GM10248 (cell line): Measurements from ENCODE around the gene PRELP.

Experiments
- CTCF ChIA-PET: fragments of 300-600 bp; sonication (Branson Sonifier 250); formaldehyde crosslinking; extraction: SDS; loops from one replicate; lab custom pipeline; 2021; ENCODE audit warnings: antibody characterized with exemption; lab: Yijun Ruan, JAX
- POLR2A ChIA-PET: fragments of 350-650 bp; sonication (Branson Sonifier 250); formaldehyde crosslinking; extraction: SDS; loops from one replicate; lab custom pipeline; 2020; ENCODE audit warnings: antibody characterized with exemption; lab: Yijun Ruan, JAX
- DNase-seq: peaks from one replicate; pipeline ENCODE4 v3.0.0; 2012; ENCODE audit errors: extremely low spot score
- CTCF ChIP-seq: IDR thresholded peaks from 2 replicates; pipeline ENCODE4 v1.5.1; 2012; ENCODE audit warnings: mild to moderate bottlenecking, low read depth; ENCODE audit errors: extremely low read depth, missing control alignments, control extremely low read depth

PRELP gene

GRCh38 chr1:203468326-203468725 lies 7.3 kb upstream of the PRELP start:
- no peak for DNase-seq
- no peak for TF ChIP-seq CTCF
- CTCF ChIA-PET, result interaction anchor here (1.2 kb wide), 2 partner anchors 10 to 128 kb away, joined by 3 to 4 read pairs; no protein-coding TSS in a partner anchor
- POLR2A ChIA-PET, result no interaction called here

- CTCF ChIA-PET, result interaction anchor here (1.0 to 1.9 kb wide), 3 partner anchors 17 to 198 kb away, joined by 3 to 12 read pairs (median 3); no protein-coding TSS in a partner anchor
- DNase-seq, result no peak
These were observed 5.4 kb upstream of the PRELP start for GRCh38 chr1:203470240-203470639.

GRCh38 chr1:203471841-203472240 lies 3.8 kb upstream of the PRELP start:
- ChIA-PET POLR2A (no interaction called here), CTCF (interaction anchor here (8.9 kb wide), 1 partner anchor 15 kb away, joined by 75 read pairs; no protein-coding TSS in a partner anchor)
- no peak for TF ChIP-seq CTCF
- DNase-seq, result no peak

More at GRCh38 chr1:203470240-203470639, 5.4 kb upstream of the PRELP start:
- POLR2A ChIA-PET, result no interaction called here
- no peak for TF ChIP-seq CTCF

GRCh38 chr1:203473281-203473680 lies 2.3 kb upstream of the PRELP start:
- TF ChIP-seq CTCF, result no peak
- CTCF ChIA-PET, result interaction anchor here (0.6 to 8.9 kb wide), 4 partner anchors 14 to 206 kb away, joined by 3 to 75 read pairs (median 14); no protein-coding TSS in a partner anchor
- DNase-seq, result no peak
- POLR2A ChIA-PET, result no interaction called here

- POLR2A ChIA-PET, result no interaction called here
- CTCF ChIA-PET, result interaction anchor here (0.6 to 8.9 kb wide), 5 partner anchors 13 to 206 kb away, joined by 3 to 75 read pairs (median 3); no protein-coding TSS in a partner anchor
- DNase-seq, result no peak
- no peak for TF ChIP-seq CTCF
These were observed 1.8 kb upstream of the PRELP start for GRCh38 chr1:203473781-203474305.

- no peak for DNase-seq
- TF ChIP-seq CTCF, result no peak
- ChIA-PET CTCF (interaction anchor here (1.1 to 8.9 kb wide), 11 partner anchors 11 to 1331 kb away, joined by 3 to 75 read pairs (median 6); no protein-coding TSS in a partner anchor), POLR2A (no interaction called here)
These were observed 709 bp downstream of the PRELP start for GRCh38 chr1:203476216-203476814.
